ENCODE measurements around the gene CNKSR1. TPM values are rescaled to one million over a fixed set of nuclear protein-coding genes. Genes with fewer than 3 reads are reported as not detected.

The CNKSR1 gene
- polyA plus RNA-seq, 3 donors, result 1.4 TPM; not detected in 2

- no peaks in the 10 kb centered on the region for H3K4me1 ChIP-seq (ENCODE audit: control insufficient read depth in 1 of 2, insufficient read depth in 2 of 2, low read length in 2 of 2)
- no peak overlapping the region for H2AFZ ChIP-seq (ENCODE audit: insufficient read depth, low read depth, low read length, poor library complexity, severe bottlenecking)
- Mint-ChIP-seq H3K4me3 (no peak overlapping the region), H3K36me3 (no peaks in the 10 kb centered on the region), H3K27me3 (ENCODE audit: low read depth in 3 of 3) (peaks cover 0 to 3% (median 0%) of the 10 kb centered on the region in 3 donors), H3K4me1 (peaks cover 3% of the 10 kb centered on the region), H3K27ac (peak overlapping the region in 2 of 7 donors; percentile 31 to 66), H3K9me3 (no peaks in the 10 kb centered on the region)
- intact Hi-C loops (cut with micrococcal nuclease), result no loop called here
- no peak for DNase-seq
- no peaks in the 10 kb centered on the region for H3K9me3 ChIP-seq (replicated peaks in 1 of 2; ENCODE audit: control insufficient read depth in 1 of 2, insufficient read depth in 1 of 2, low read length in 2 of 2)
- TF ChIP-seq, protein P1, sequence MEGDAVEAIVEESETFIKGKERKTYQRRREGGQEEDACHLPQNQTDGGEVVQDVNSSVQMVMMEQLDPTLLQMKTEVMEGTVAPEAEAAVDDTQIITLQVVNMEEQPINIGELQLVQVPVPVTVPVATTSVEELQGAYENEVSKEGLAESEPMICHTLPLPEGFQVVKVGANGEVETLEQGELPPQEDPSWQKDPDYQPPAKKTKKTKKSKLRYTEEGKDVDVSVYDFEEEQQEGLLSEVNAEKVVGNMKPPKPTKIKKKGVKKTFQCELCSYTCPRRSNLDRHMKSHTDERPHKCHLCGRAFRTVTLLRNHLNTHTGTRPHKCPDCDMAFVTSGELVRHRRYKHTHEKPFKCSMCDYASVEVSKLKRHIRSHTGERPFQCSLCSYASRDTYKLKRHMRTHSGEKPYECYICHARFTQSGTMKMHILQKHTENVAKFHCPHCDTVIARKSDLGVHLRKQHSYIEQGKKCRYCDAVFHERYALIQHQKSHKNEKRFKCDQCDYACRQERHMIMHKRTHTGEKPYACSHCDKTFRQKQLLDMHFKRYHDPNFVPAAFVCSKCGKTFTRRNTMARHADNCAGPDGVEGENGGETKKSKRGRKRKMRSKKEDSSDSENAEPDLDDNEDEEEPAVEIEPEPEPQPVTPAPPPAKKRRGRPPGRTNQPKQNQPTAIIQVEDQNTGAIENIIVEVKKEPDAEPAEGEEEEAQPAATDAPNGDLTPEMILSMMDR (IDR thresholded peaks at IDR 0.05), result no peak
- no peaks in the 10 kb centered on the region for H3K36me3 ChIP-seq (replicated peaks in 1 of 2; ENCODE audit: control insufficient read depth in 1 of 2, insufficient read depth in 2 of 2, low read length in 2 of 2)
- no peaks in the 10 kb centered on the region for H3K27me3 ChIP-seq (ENCODE audit: control insufficient read depth in 2 of 2, insufficient read depth in 2 of 2, low read length in 2 of 2)
- H3K79me2 ChIP-seq (ENCODE audit: insufficient read depth, low read length), result no peaks in the 10 kb centered on the region
- 72% methylated on average over 7 of the region's 9 CpGs for WGBS (ENCODE audit: insufficient coverage)
- no peak overlapping the region for H3K9ac ChIP-seq (ENCODE audit: insufficient read depth, low read length, poor library complexity, severe bottlenecking)
- no peak overlapping the region for H3K4me2 ChIP-seq (replicated peaks; ENCODE audit: extremely low read depth, low read length, poor library complexity, severe bottlenecking)
- no peak overlapping the region for H3K4me3 ChIP-seq (replicated peaks in 1 of 3; ENCODE audit: low read depth in 2 of 3, low read length in 3 of 3)
- H3K27ac ChIP-seq (ENCODE audit: low read depth in 1 of 2, low read length in 2 of 2), result no peak overlapping the region
- no peaks in the 10 kb centered on the region for H4K20me1 ChIP-seq (ENCODE audit: insufficient read depth, low read length)
Observed at GRCh38 chr1:26181586-26182382, 4.5 kb downstream of the CNKSR1 start.

DNA sequence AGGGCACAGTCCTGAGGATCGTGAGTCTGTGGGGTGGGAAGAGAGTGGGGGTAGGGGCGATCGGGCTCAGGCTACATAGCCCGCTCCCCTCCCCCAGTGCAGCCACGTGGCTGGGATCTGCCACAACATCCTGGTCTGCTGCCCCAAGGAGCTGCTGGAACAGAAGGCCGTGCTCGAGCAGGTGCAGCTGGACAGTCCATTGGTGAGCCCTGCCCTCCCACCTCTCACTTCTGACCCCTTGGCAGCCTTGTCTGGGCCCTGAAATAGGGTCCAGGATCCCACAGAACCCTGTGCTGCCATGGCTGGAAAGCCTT lies 5.0 kb downstream of the CNKSR1 start:
- no peak for DNase-seq
- Histone ChIP-seq H3K4me1 (ENCODE audit: control insufficient read depth in 1 of 2, insufficient read depth in 2 of 2, low read length in 2 of 2) (no peaks in the 10 kb centered on the region), H3K4me3 (replicated peaks in 1 of 3; ENCODE audit: low read depth in 2 of 3, low read length in 3 of 3) (no peak overlapping the region), H3K36me3 (replicated peaks in 1 of 2; ENCODE audit: control insufficient read depth in 1 of 2, insufficient read depth in 2 of 2, low read length in 2 of 2) (no peaks in the 10 kb centered on the region), H4K20me1 (ENCODE audit: insufficient read depth, low read length) (no peaks in the 10 kb centered on the region), H3K27me3 (ENCODE audit: control insufficient read depth in 2 of 2, insufficient read depth in 2 of 2, low read length in 2 of 2) (no peaks in the 10 kb centered on the region), H3K79me2 (ENCODE audit: insufficient read depth, low read length) (no peaks in the 10 kb centered on the region), H2AFZ (ENCODE audit: insufficient read depth, low read depth, low read length, poor library complexity, severe bottlenecking) (no peak overlapping the region), H3K4me2 (replicated peaks; ENCODE audit: extremely low read depth, low read length, poor library complexity, severe bottlenecking) (no peak overlapping the region), H3K9ac (ENCODE audit: insufficient read depth, low read length, poor library complexity, severe bottlenecking) (no peak overlapping the region), H3K9me3 (replicated peaks in 1 of 2; ENCODE audit: control insufficient read depth in 1 of 2, insufficient read depth in 1 of 2, low read length in 2 of 2) (no peaks in the 10 kb centered on the region), H3K27ac (ENCODE audit: low read depth in 1 of 2, low read length in 2 of 2) (no peak overlapping the region)
- TF ChIP-seq, protein P1 (IDR thresholded peaks at IDR 0.05), result no peak
- 92% methylated on average over 6 of the region's 7 CpGs for WGBS (ENCODE audit: insufficient coverage)
- Mint-ChIP-seq H3K36me3 (no peaks in the 10 kb centered on the region), H3K4me1 (peaks cover 2% of the 10 kb centered on the region), H3K27me3 (ENCODE audit: low read depth in 3 of 3) (peaks cover 0 to 3% (median 0%) of the 10 kb centered on the region in 3 donors), H3K9me3 (no peaks in the 10 kb centered on the region), H3K4me3 (no peak overlapping the region), H3K27ac (no peak overlapping the region)
- intact Hi-C loops (cut with micrococcal nuclease), result no loop called here

All from CD14-positive monocyte (primary cell).